HepG2 (cell line): ENCODE data around the gene FAM110A. TPM values are rescaled to one million over a fixed set of nuclear protein-coding genes. Genes with fewer than 3 reads are reported as not detected.

Experiments
- BCL6 ChIP-seq: IDR thresholded peaks from 2 replicates; pipeline ENCODE4 v1.6.1; 2016; ENCODE audit warnings: missing genetic modification reagents, missing compliant biosample characterization
- FOXJ3 ChIP-seq: sonication (generic); formaldehyde crosslinking; IDR thresholded peaks from 2 replicates; pipeline ENCODE4 v1.4.0; 2020; ENCODE audit warnings: missing genetic modification reagents, mild to moderate bottlenecking, borderline replicate concordance
- FOXO1 ChIP-seq: sonication (generic); formaldehyde crosslinking; IDR thresholded peaks from 2 replicates; pipeline ENCODE4 v1.4.0; 2020; ENCODE audit warnings: missing genetic modification reagents
- HDAC2 ChIP-seq: sonication (generic); formaldehyde crosslinking; IDR thresholded peaks from 2 replicates; pipeline ENCODE4 v1.4.0; 2020; ENCODE audit warnings: missing genetic modification reagents
- IRX3 ChIP-seq: sonication (generic); formaldehyde crosslinking; IDR thresholded peaks from 2 replicates; pipeline ENCODE4 v1.8.1; 2023; ENCODE audit warnings: mild to moderate bottlenecking, low read depth, missing genetic modification reagents, borderline replicate concordance
- KMT2B ChIP-seq: IDR thresholded peaks from 2 replicates; pipeline ENCODE4 v1.6.1; 2016; ENCODE audit warnings: missing genetic modification reagents, missing compliant biosample characterization
- MIER3 ChIP-seq: IDR thresholded peaks from 2 replicates; pipeline ENCODE4 v1.6.1; 2016; ENCODE audit warnings: missing compliant biosample characterization, borderline replicate concordance
- MTERF4 ChIP-seq: sonication (generic); formaldehyde crosslinking; IDR thresholded peaks from 2 replicates; pipeline ENCODE4 v1.8.0; 2023; ENCODE audit warnings: mild to moderate bottlenecking, missing genetic modification reagents
- MYNN ChIP-seq: sonication (generic); formaldehyde crosslinking; IDR thresholded peaks from 2 replicates; pipeline ENCODE4 v1.4.0; 2020; ENCODE audit warnings: mild to moderate bottlenecking, low read depth, missing genetic modification reagents
- TCF7 ChIP-seq: sonication (generic); IDR thresholded peaks from 2 replicates; pipeline ENCODE4 v1.6.1; 2016; ENCODE audit warnings: antibody characterized with exemption, low read depth
- ZNF101 ChIP-seq: sonication (generic); formaldehyde crosslinking; IDR thresholded peaks from 2 replicates; pipeline ENCODE4 v1.4.0; 2020; ENCODE audit warnings: mild to moderate bottlenecking, low read depth, missing genetic modification reagents, borderline replicate concordance
- ZNF292 ChIP-seq: sonication (generic); formaldehyde crosslinking; IDR thresholded peaks from 2 replicates; pipeline ENCODE4 v1.8.1; 2022; ENCODE audit warnings: mild to moderate bottlenecking, low read depth, missing genetic modification reagents, borderline replicate concordance
- ZNF597 ChIP-seq: sonication (generic); formaldehyde crosslinking; IDR thresholded peaks from 2 replicates; pipeline ENCODE4 v1.5.0; 2020; ENCODE audit warnings: missing genetic modification reagents
- ZNF614 ChIP-seq: IDR thresholded peaks from 2 replicates; pipeline ENCODE4 v1.6.1; 2018; ENCODE audit warnings: missing biosample characterization, missing genetic modification reagents, inconsistent platforms, borderline replicate concordance
- polyA plus RNA-seq, 8 experiments: library from polyadenylated mRNA; depleted of rRNA in 3 of 8; stranded (reverse) in 7 of 8; unstranded in 1 of 8; fragments of >200 nt; fragmentation: Illumina TruSeq in 4 of 8; extraction: Trizol in 4 of 8; gene quantifications; 2 replicates each; pipeline versions ENCODE4 v1.2.1 to v1.2.3, GENCODE V29; 2011 to 2016; ENCODE audit warnings: low read depth in 4 of 8, missing spikeins in 1 of 8, mixed read lengths in 1 of 8; ENCODE audit not compliant: insufficient read depth in 1 of 8
- total RNA-seq, 5 experiments: library from RNA; depleted of rRNA; stranded (reverse); fragments of >200 nt; fragmentation: Illumina TruSeq; extraction: Trizol; gene quantifications; 2 replicates each; pipeline ENCODE4 v1.2.3, GENCODE V29; 2016; ENCODE audit warnings: low read depth in 1 of 5
- TF ChIP-seq, protein P1 (sequence below), 2 experiments: sonication (generic) in 1 of 2; formaldehyde crosslinking in 1 of 2; IDR thresholded peaks; 2 replicates each; pipeline versions ENCODE4 v1.6.1 to v1.9.0; 2014 to 2022; ENCODE audit warnings: antibody characterized with exemption in 1 of 2, borderline replicate concordance in 1 of 2, inconsistent platforms in 1 of 2, low read depth in 1 of 2, missing genetic modification reagents in 1 of 2
- TF ChIP-seq, protein P2 (sequence below): sonication (generic); formaldehyde crosslinking; IDR thresholded peaks from 2 replicates; pipeline ENCODE4 v1.4.0; 2020; ENCODE audit warnings: missing genetic modification reagents
- TF ChIP-seq, protein P3 (sequence below): sonication (generic); formaldehyde crosslinking; IDR thresholded peaks from 2 replicates; pipeline ENCODE4 v1.4.0; 2020; ENCODE audit warnings: mild to moderate bottlenecking, low read depth, missing genetic modification reagents

Gene FAM110A
- total and polyA plus RNA-seq, 2 of the 13 experiments (the other 11 are each of a cell fraction or from before 2014, with no cell fraction given), result 1.9 TPM

DNA sequence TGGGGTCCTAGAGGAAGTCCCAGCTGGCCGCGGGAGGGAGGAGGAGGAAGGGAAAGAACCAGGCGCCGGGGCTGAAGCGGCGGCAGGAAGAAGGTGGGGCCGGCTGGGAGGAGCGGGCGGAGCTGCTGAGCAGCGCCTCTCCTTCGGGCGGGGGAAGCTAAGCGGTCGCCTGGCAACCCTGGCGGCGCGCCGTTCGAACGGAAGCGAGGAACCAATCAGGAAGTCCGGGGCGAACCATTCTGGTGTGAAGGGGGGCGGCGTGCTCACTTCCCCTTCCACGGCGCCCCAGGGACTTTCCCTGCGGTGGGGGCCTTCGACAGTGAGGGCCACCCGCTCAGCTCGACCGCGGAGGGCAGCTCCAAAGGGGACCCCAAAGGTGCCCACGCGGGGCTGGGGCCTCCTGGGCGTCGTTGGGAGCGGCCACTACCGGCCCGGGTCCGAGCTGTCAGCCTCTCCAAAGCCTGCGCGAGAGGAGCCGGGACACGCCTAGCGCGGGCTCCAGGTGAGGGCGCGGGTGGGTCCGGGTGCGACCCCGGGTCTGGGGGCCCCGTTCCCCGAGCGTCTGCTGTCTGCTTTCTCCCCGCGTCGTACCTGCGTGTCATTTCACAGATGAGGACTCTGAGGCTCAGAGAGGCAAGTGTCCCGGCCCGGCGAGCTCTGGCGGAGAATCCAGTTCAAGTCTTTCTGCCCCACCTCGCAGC lies at the start of gene FAM110A (continued):
- TF ChIP-seq FOXJ3 (CRISPR knock-in tag) (no peak), ZNF292 (CRISPR knock-in tag) (peak; percentile 60; the same call in 1 of the 2 replicates), TCF7 (no peak), MYNN (CRISPR knock-in tag) (no peak), IRX3 (CRISPR knock-in tag) (no peak; the same call in 1 of the 2 replicates), HDAC2 (CRISPR knock-in tag) (peak; percentile 69), MTERF4 (CRISPR knock-in tag) (peak; percentile 39; the same call in 1 of the 2 replicates), KMT2B (peak; percentile 64; the same call in 1 of the 2 replicates), ZNF597 (CRISPR knock-in tag) (peak; percentile 96; the same call in 1 of the 2 replicates), ZNF101 (CRISPR knock-in tag) (no peak), MIER3 (CRISPR knock-in tag) (peak; percentile 33; the same call in 1 of the 2 replicates), FOXO1 (CRISPR knock-in tag) (no peak; the same call in 1 of the 2 replicates), BCL6 (CRISPR knock-in tag) (no peak), ZNF614 (peak; percentile 76; the same call in 1 of the 2 replicates)
- TF ChIP-seq, protein P1, sequence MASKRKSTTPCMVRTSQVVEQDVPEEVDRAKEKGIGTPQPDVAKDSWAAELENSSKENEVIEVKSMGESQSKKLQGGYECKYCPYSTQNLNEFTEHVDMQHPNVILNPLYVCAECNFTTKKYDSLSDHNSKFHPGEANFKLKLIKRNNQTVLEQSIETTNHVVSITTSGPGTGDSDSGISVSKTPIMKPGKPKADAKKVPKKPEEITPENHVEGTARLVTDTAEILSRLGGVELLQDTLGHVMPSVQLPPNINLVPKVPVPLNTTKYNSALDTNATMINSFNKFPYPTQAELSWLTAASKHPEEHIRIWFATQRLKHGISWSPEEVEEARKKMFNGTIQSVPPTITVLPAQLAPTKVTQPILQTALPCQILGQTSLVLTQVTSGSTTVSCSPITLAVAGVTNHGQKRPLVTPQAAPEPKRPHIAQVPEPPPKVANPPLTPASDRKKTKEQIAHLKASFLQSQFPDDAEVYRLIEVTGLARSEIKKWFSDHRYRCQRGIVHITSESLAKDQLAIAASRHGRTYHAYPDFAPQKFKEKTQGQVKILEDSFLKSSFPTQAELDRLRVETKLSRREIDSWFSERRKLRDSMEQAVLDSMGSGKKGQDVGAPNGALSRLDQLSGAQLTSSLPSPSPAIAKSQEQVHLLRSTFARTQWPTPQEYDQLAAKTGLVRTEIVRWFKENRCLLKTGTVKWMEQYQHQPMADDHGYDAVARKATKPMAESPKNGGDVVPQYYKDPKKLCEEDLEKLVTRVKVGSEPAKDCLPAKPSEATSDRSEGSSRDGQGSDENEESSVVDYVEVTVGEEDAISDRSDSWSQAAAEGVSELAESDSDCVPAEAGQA (IDR thresholded peaks at IDR 0.05; ENCODE audit: low read depth), result no peak; the same call in 1 of the 2 replicates
- TF ChIP-seq, protein P1 (CRISPR knock-in tag; IDR thresholded peaks at IDR 0.05; ENCODE audit: borderline replicate concordance), result no peak
- TF ChIP-seq, protein P2, sequence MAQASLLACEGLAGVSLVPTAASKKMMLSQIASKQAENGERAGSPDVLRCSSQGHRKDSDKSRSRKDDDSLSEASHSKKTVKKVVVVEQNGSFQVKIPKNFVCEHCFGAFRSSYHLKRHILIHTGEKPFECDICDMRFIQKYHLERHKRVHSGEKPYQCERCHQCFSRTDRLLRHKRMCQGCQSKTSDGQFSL (CRISPR knock-in tag), result no peak
- TF ChIP-seq, protein P3, sequence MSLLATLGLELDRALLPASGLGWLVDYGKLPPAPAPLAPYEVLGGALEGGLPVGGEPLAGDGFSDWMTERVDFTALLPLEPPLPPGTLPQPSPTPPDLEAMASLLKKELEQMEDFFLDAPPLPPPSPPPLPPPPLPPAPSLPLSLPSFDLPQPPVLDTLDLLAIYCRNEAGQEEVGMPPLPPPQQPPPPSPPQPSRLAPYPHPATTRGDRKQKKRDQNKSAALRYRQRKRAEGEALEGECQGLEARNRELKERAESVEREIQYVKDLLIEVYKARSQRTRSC (CRISPR knock-in tag), result no peak
